ENCODE results near the gene MMEL1.

The MMEL1 gene

GRCh38 chr1:2633366-2633935 lies 635 bp upstream of the MMEL1 start:
- TF ChIP-seq, protein P1, sequence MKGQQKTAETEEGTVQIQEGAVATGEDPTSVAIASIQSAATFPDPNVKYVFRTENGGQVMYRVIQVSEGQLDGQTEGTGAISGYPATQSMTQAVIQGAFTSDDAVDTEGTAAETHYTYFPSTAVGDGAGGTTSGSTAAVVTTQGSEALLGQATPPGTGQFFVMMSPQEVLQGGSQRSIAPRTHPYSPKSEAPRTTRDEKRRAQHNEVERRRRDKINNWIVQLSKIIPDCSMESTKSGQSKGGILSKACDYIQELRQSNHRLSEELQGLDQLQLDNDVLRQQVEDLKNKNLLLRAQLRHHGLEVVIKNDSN (IDR thresholded peaks at IDR 0.05) = no peak
- no peak for TF ChIP-seq FOXM1 (IDR thresholded peaks at IDR 0.05; ENCODE audit: borderline replicate concordance, low read depth)
- no peak for TF ChIP-seq YY1 (IDR thresholded peaks at IDR 0.05; ENCODE audit: low read depth)
- no peak for TF ChIP-seq TAF1 (IDR thresholded peaks at IDR 0.05; ENCODE audit: low read depth)
- TF ChIP-seq TCF12 (IDR thresholded peaks at IDR 0.05; ENCODE audit: low read depth) = no peak
- no peak for TF ChIP-seq TEAD4 (IDR thresholded peaks at IDR 0.05)
- TF ChIP-seq RAD21 (IDR thresholded peaks at IDR 0.05; ENCODE audit: low read depth) = no peak

DNA sequence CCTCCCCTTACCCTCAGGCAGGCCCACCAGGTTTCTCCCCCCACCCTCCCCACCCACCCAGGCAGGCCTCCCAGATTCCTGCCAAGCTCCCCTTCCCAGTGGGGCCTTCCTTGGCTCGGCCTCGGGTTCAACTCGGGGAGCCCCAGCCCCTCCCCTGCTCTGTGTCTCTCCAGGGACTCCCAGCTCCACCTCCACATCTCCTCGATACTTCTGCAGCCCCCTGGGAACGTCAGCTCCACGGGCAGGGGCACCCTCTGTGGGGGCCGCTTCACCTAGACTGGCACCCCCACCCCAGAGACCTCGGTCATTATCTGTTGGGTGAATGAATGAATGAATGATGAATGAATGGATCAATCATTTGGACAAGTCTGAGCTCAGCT lies 775 bp downstream of the MMEL1 start:
- TF ChIP-seq TEAD4 (IDR thresholded peaks at IDR 0.05) (no peak), CREB1 (IDR thresholded peaks at IDR 0.05; ENCODE audit: low read depth) (no peak), YY1 (IDR thresholded peaks at IDR 0.05; ENCODE audit: low read depth) (no peak), TCF12 (IDR thresholded peaks at IDR 0.05; ENCODE audit: low read depth) (no peak), ZBTB7A (IDR thresholded peaks at IDR 0.05; ENCODE audit: low read depth) (no peak), FOXM1 (IDR thresholded peaks at IDR 0.05; ENCODE audit: borderline replicate concordance, low read depth) (no peak), EP300 (IDR thresholded peaks at IDR 0.05; ENCODE audit: borderline replicate concordance) (no peak), EGR1 (IDR thresholded peaks at IDR 0.05) (no peak)
- TF ChIP-seq, protein P2, sequence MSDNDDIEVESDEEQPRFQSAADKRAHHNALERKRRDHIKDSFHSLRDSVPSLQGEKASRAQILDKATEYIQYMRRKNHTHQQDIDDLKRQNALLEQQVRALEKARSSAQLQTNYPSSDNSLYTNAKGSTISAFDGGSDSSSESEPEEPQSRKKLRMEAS (IDR thresholded peaks at IDR 0.05) = no peak

DNA sequence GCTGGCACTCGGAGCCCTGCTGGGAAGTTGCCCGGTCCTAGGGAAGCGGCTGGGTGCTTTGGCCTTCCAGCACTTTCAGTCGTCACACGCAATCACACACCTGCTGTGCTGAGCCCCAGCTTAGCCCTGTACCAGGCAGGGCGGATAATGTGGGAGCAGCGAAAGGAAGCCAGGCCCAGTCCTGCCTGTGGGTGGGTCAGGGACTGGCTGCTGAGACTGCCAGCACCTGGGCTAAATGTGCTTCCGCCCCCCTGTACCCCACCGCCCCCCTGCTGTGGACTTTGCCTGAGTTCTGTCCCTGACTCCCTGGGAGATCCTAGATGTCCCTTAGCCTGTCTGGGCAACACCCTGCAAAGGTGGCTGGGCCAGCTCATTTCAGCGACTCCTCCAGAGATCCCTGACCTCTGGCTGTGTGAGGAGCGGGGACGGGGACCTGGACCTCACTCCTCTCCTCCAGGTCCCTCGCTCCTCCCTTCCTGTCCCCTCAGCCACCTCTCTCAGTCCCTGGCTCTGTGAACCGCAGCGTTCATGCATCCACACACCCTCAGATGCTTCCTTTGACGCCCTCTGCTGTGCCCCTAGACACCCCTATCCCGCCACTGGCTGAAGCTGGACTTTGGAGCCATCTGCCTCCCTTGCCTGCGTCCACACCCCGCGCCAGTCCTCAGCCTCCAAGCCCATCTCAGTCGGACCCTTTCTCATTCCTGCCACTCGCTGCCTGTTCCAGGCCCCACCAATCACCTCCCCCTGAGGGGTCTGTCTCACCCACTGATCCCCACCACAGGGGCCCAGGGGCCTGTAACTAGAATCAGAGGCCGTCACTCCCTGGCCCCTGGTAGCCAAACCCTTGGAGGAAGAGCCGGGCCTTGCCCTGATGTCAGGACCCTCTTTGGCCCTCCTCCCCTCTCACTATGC lies 1.4 kb downstream of the MMEL1 start:
- TF ChIP-seq FOXM1 (IDR thresholded peaks at IDR 0.05; ENCODE audit: borderline replicate concordance, low read depth) (no peak), CEBPB (IDR thresholded peaks at IDR 0.05) (no peak), EP300 (IDR thresholded peaks at IDR 0.05; ENCODE audit: borderline replicate concordance) (no peak), ZBTB7A (IDR thresholded peaks at IDR 0.05; ENCODE audit: low read depth) (no peak), TEAD4 (IDR thresholded peaks at IDR 0.05) (no peak), RAD21 (IDR thresholded peaks at IDR 0.05; ENCODE audit: low read depth) (no peak), NFIC (IDR thresholded peaks at IDR 0.05) (no peak), YY1 (IDR thresholded peaks at IDR 0.05; ENCODE audit: low read depth) (no peak), TAF1 (IDR thresholded peaks at IDR 0.05; ENCODE audit: low read depth) (no peak), CREB1 (IDR thresholded peaks at IDR 0.05; ENCODE audit: low read depth) (no peak), EGR1 (IDR thresholded peaks at IDR 0.05) (no peak), TCF12 (IDR thresholded peaks at IDR 0.05; ENCODE audit: low read depth) (no peak)
- TF ChIP-seq, protein P2 (IDR thresholded peaks at IDR 0.05) = no peak
- TF ChIP-seq, protein P3, sequence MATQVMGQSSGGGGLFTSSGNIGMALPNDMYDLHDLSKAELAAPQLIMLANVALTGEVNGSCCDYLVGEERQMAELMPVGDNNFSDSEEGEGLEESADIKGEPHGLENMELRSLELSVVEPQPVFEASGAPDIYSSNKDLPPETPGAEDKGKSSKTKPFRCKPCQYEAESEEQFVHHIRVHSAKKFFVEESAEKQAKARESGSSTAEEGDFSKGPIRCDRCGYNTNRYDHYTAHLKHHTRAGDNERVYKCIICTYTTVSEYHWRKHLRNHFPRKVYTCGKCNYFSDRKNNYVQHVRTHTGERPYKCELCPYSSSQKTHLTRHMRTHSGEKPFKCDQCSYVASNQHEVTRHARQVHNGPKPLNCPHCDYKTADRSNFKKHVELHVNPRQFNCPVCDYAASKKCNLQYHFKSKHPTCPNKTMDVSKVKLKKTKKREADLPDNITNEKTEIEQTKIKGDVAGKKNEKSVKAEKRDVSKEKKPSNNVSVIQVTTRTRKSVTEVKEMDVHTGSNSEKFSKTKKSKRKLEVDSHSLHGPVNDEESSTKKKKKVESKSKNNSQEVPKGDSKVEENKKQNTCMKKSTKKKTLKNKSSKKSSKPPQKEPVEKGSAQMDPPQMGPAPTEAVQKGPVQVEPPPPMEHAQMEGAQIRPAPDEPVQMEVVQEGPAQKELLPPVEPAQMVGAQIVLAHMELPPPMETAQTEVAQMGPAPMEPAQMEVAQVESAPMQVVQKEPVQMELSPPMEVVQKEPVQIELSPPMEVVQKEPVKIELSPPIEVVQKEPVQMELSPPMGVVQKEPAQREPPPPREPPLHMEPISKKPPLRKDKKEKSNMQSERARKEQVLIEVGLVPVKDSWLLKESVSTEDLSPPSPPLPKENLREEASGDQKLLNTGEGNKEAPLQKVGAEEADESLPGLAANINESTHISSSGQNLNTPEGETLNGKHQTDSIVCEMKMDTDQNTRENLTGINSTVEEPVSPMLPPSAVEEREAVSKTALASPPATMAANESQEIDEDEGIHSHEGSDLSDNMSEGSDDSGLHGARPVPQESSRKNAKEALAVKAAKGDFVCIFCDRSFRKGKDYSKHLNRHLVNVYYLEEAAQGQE (IDR thresholded peaks at IDR 0.05; ENCODE audit: low read depth) = no peak
- TF ChIP-seq, protein P1 (IDR thresholded peaks at IDR 0.05) = no peak

GRCh38 chr1:2630498-2631135 lies 2.2 kb downstream of the MMEL1 start:
- TF ChIP-seq FOXM1 (IDR thresholded peaks at IDR 0.05; ENCODE audit: borderline replicate concordance, low read depth) (no peak), TCF12 (IDR thresholded peaks at IDR 0.05; ENCODE audit: low read depth) (no peak), TAF1 (IDR thresholded peaks at IDR 0.05; ENCODE audit: low read depth) (no peak), TEAD4 (IDR thresholded peaks at IDR 0.05) (no peak)

- TF ChIP-seq YY1 (IDR thresholded peaks at IDR 0.05; ENCODE audit: low read depth) (no peak), CREB1 (IDR thresholded peaks at IDR 0.05; ENCODE audit: low read depth) (no peak), RAD21 (IDR thresholded peaks at IDR 0.05; ENCODE audit: low read depth) (no peak), NFIC (IDR thresholded peaks at IDR 0.05) (no peak), TCF12 (IDR thresholded peaks at IDR 0.05; ENCODE audit: low read depth) (no peak), EP300 (IDR thresholded peaks at IDR 0.05; ENCODE audit: borderline replicate concordance) (no peak), TEAD4 (IDR thresholded peaks at IDR 0.05) (no peak), EGR1 (IDR thresholded peaks at IDR 0.05) (no peak), FOXM1 (IDR thresholded peaks at IDR 0.05; ENCODE audit: borderline replicate concordance, low read depth) (no peak)
- TF ChIP-seq, protein P1 (IDR thresholded peaks at IDR 0.05) = no peak
- TF ChIP-seq, protein P3 (IDR thresholded peaks at IDR 0.05; ENCODE audit: low read depth) = no peak
Observed at GRCh38 chr1:2629627-2630497, 3.0 kb downstream of the MMEL1 start.
